GM18873 (cell line): ENCODE measurements around the gene UBE2N.
"Not testable (repeated sequence)": the region's sequence is repeated elsewhere in the genome, so short reads cannot be mapped to it uniquely, and the experiment has no call there.

Experiments used
- ATAC-seq: cut with Tn5 transposase; IDR thresholded peaks from one replicate; pipeline ENCODE4 v1.9.1; 2021; ENCODE audit warnings: mild to moderate bottlenecking, moderate library complexity, moderate number of reproducible peaks; ENCODE audit not compliant: unreplicated experiment, low FRiP score

The UBE2N gene

GRCh38 chr12:93447555-93448290 lies 6.0 kb upstream of the UBE2N start:
- ATAC-seq, result no peak

GRCh38 chr12:93443576-93443975 lies 1.8 kb upstream of the UBE2N start:
- no peak for ATAC-seq

- no peak for ATAC-seq
These were observed 929 bp upstream of the UBE2N start for GRCh38 chr12:93442411-93443340.

GRCh38 chr12:93441081-93441616 lies 598 bp downstream of the UBE2N start:
- ATAC-seq, result no peak

- ATAC-seq, result no peak
These were observed 1.5 kb downstream of the UBE2N start for GRCh38 chr12:93440043-93440835.

- ATAC-seq, result no peak
These were observed 3.3 kb downstream of the UBE2N start for GRCh38 chr12:93438266-93439050.

GRCh38 chr12:93434256-93434865 lies 7.4 kb downstream of the UBE2N start:
- no peak for ATAC-seq

GRCh38 chr12:93432031-93432430 lies 9.7 kb downstream of the UBE2N start:
- not testable (repeated sequence) for ATAC-seq

GRCh38 chr12:93430280-93430679 lies 11.5 kb downstream of the UBE2N start:
- no peak for ATAC-seq

- no peak for ATAC-seq
These were observed 11.9 kb downstream of the UBE2N start for GRCh38 chr12:93429852-93430251.

GRCh38 chr12:93429448-93429847 lies 12.3 kb downstream of the UBE2N start:
- ATAC-seq, result no peak

- ATAC-seq, result no peak
These were observed 13.8 kb downstream of the UBE2N start for GRCh38 chr12:93427779-93428564.

GRCh38 chr12:93426412-93426805 lies 15.3 kb downstream of the UBE2N start:
- ATAC-seq, result no peak

- no peak for ATAC-seq
These were observed 15.9 kb downstream of the UBE2N start for GRCh38 chr12:93425736-93426411.

- ATAC-seq, result no peak
These were observed 19.7 kb downstream of the UBE2N start for GRCh38 chr12:93422050-93422449.

- peak; percentile 43 for ATAC-seq
These were observed 22.2 kb downstream of the UBE2N start for GRCh38 chr12:93419388-93420034.

- ATAC-seq, result no peak
These were observed 23.7 kb downstream of the UBE2N start for GRCh38 chr12:93417967-93418480.
